HepG2 (cell line): ENCODE results near the gene GRID1.

Experiments used
- BHLHE40 ChIP-seq: IDR thresholded peaks from 2 replicates; pipeline ENCODE4 v1.6.1; 2011; ENCODE audit warnings: low read length, improper control_type of control experiment
- CTCF ChIP-seq: sonication (generic); formaldehyde crosslinking; IDR thresholded peaks from 2 replicates; pipeline ENCODE4 v1.5.0; 2020; ENCODE audit warnings: mild to moderate bottlenecking, missing genetic modification reagents, moderate library complexity
- EP300 ChIP-seq, 3 experiments: sonication (generic) in 1 of 3; formaldehyde crosslinking in 1 of 3; IDR thresholded peaks; 2 replicates each; pipeline versions ENCODE4 v1.5.1 to v1.6.1; 2011 to 2020; ENCODE audit warnings: low read depth in 2 of 3, low read length in 2 of 3, borderline replicate concordance in 1 of 3, improper control_type of control experiment in 1 of 3, mild to moderate bottlenecking in 1 of 3, missing genetic modification reagents in 1 of 3, moderate library complexity in 1 of 3
- EZH2 ChIP-seq: conservative IDR thresholded peaks from 2 replicates; pipeline ENCODE4 v1.6.1; 2012; ENCODE audit warnings: mild to moderate bottlenecking, low read depth, low read length, moderate library complexity
- FOSL2 ChIP-seq: sonication (generic); formaldehyde crosslinking; IDR thresholded peaks from 2 replicates; pipeline ENCODE4 v1.4.0; 2020; ENCODE audit warnings: missing genetic modification reagents
- MYC ChIP-seq: sonication (generic); formaldehyde crosslinking; IDR thresholded peaks from 2 replicates; pipeline ENCODE4 v1.9.0; 2021; ENCODE audit warnings: missing genetic modification reagents, borderline replicate concordance
- NR2C2 ChIP-seq: sonication (generic); formaldehyde crosslinking; IDR thresholded peaks from 2 replicates; pipeline ENCODE4 v1.4.0; 2020; ENCODE audit warnings: missing genetic modification reagents, mild to moderate bottlenecking, moderate library complexity, borderline replicate concordance
- POLR2AphosphoS5 ChIP-seq: IDR thresholded peaks from 2 replicates; pipeline ENCODE4 v1.6.1; 2012; ENCODE audit warnings: low read depth, low read length
- SATB2 ChIP-seq: sonication (generic); formaldehyde crosslinking; IDR thresholded peaks from 2 replicates; pipeline ENCODE4 v1.5.0; 2020; ENCODE audit warnings: missing genetic modification reagents
- WIZ ChIP-seq: sonication (generic); formaldehyde crosslinking; IDR thresholded peaks from 2 replicates; pipeline ENCODE4 v1.5.1; 2020; ENCODE audit warnings: mild to moderate bottlenecking, missing genetic modification reagents
- XBP1 ChIP-seq: sonication (generic); formaldehyde crosslinking; IDR thresholded peaks from 2 replicates; pipeline ENCODE4 v1.5.0; 2020; ENCODE audit warnings: missing genetic modification reagents
- ZBTB1 ChIP-seq: sonication (generic); formaldehyde crosslinking; IDR thresholded peaks from 2 replicates; pipeline ENCODE4 v1.4.0; 2020; ENCODE audit warnings: missing genetic modification reagents, borderline replicate concordance
- ZNF136 ChIP-seq: sonication (generic); formaldehyde crosslinking; IDR thresholded peaks from 2 replicates; pipeline ENCODE4 v1.8.1; 2022; ENCODE audit warnings: low read depth, mild to moderate bottlenecking, moderate library complexity, missing genetic modification reagents
- ZNF263 ChIP-seq: sonication (generic); formaldehyde crosslinking; IDR thresholded peaks from 2 replicates; pipeline ENCODE4 v1.4.0; 2020; ENCODE audit warnings: missing genetic modification reagents

DNA sequence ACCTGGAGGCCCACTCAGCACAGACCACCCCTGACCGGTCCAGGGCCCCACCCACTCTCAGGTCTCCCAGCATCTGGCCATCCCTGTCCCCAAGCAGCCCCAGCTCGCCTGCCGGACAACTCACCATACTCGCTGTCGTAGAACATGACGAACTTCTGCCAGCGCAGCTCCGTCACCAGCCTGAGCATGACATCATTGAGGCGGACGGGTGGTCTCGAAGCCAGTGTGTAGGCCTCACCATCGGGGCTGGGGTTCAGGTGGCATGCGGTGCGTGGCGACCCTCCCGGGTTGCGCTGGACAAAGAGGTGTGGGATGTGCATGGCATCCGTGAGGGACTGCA is 160.4 kb downstream of the GRID1 start:
- no peak for TF ChIP-seq FOSL2 (CRISPR knock-in tag)
- TF ChIP-seq CTCF: no peak
- no peak for TF ChIP-seq ZBTB1 (CRISPR knock-in tag)
- no peak for TF ChIP-seq ZNF263 (CRISPR knock-in tag)
- no peak for TF ChIP-seq ZNF136 (CRISPR knock-in tag)
- TF ChIP-seq NR2C2 (CRISPR knock-in tag): no peak
- TF ChIP-seq EP300 (IDR thresholded peaks at IDR 0.05; ENCODE audit: low read depth in 2 of 2, low read length in 2 of 2): no peak
- no peak for TF ChIP-seq EP300 (CRISPR knock-in tag; IDR thresholded peaks at IDR 0.05; ENCODE audit: borderline replicate concordance)
- no peak for TF ChIP-seq MYC
- TF ChIP-seq POLR2AphosphoS5: no peak
- TF ChIP-seq WIZ (CRISPR knock-in tag): no peak
- no peak for TF ChIP-seq BHLHE40
- TF ChIP-seq EZH2: no peak
- no peak for TF ChIP-seq XBP1
- no peak for TF ChIP-seq SATB2 (CRISPR knock-in tag)
